GM18519 (cell line): Measurements from ENCODE around the gene CAPZB.

Experiments used
- ATAC-seq: cut with Tn5 transposase; IDR thresholded peaks from one replicate; pipeline ENCODE4 v1.9.1; 2021; ENCODE audit warnings: mild to moderate bottlenecking, moderate library complexity; ENCODE audit not compliant: unreplicated experiment, low FRiP score

Gene CAPZB

GRCh38 chr1:19472174-19472573 is 13.2 kb downstream of the CAPZB start:
- no peak for ATAC-seq

DNA sequence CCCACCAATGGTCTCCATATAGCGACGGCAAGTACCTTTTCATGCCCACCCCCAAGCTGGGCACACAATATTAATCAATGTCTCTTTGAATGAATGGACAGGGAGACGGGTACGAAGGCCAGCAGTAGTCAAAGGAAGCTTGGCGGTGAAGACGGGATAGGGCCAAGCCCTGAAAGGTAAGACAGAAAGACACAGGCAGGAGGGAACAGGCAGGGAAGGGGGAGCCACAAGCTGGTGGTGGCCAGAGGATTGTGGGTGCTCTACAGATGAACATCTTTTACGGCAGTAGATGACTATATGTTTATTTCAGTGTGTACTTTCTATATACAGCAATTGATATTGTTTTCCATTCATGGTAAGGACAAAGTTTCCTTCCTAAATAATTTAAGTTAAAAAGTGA is 16.3 kb downstream of the CAPZB start:
- no peak for ATAC-seq

DNA sequence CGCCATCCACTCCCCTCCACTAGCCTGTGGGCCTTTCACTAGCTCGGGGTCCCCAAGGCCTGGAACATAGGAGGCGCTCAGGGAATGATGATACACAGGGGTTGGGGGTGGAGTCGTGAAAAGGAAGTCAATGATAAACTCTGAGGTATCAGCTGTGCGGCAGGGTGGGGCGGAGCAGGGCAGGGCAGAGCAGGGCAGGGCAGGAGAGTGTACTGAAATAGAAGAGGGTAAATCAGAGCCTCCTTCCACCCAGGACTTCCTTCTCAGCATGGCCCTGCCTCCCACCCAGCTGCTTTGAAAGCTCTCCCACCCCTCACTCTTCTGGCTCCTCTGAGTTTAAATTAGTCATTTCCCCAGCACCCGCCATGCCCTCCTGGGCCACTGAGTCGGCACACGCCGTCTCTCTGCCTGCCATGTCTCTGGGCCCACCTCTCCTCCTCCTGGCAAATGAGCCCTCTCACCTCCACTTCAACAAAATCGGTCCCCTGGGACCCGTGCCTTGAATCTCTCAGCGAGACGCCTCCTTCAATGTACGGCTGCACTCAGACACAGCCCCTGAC is 16.9 kb downstream of the CAPZB start:
- ATAC-seq = no peak

DNA sequence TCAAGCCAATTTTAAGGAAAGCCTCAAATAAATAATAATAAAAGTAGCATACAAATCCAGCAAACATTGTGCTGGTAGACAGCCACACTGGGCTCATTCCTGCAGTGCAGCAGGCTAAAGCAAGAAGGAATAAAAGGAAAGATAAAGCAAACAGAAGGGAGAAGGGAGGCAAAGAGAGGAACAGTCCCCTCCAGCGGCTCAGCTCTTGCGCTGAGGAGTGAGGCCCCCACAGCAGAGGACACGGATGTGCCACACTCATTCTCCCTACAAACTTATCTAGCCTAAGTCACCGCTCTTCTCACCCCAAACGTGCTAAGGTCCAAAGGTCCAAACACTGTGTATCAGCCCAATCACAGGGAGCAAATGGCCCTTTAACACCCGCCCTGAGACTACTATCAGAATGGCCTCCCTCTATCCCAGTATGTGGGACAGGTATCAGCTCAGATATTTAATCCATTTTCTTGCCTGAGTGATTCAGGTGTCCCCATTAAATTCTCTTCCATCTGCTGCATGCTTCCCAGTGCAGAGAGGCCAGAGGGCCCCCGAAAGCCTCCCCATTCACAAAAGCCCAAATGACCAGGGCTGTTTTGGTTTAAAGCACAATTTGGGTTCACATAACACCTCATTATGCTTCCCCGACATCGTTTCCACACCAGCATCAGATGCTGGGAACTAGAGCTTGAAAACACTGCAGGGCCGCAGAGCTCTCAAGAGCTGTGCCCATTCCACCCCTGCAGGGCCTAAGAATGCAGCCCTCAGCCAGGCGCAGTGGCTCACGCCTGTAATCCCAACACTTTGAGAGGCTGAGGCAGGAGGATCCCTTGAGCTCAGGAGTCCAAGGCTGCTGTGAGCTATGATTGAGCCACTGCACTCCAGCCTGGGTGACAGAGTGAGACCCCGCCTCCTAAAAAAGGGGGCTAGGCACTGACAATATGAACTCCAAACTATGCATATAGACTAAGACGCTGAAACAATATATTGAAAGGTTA is 17.8 kb downstream of the CAPZB start:
- ATAC-seq = no peak

GRCh38 chr1:19466112-19466561 is 19.2 kb downstream of the CAPZB start:
- ATAC-seq = no peak

DNA sequence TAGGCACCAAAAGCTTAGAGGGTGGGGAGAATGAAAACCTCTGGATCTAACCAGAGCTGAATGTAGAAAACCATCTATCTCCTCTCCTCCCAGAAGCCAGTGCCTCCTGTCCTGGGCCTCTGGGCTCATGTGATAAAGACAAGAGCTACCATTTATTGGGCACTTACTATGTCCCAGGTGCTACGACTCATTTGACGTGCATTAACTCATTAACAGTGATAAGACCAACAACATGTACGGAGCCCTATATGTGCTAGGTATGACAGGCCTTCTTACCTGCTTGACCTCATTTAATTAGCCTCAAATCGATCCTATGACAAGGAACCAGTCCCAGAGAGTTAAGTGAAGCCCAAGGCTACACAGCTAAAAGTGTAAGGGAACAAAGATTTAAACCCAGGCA is 19.7 kb downstream of the CAPZB start:
- no peak for ATAC-seq

- ATAC-seq = no peak
Observed at GRCh38 chr1:19465123-19465522, 20.2 kb downstream of the CAPZB start.

DNA sequence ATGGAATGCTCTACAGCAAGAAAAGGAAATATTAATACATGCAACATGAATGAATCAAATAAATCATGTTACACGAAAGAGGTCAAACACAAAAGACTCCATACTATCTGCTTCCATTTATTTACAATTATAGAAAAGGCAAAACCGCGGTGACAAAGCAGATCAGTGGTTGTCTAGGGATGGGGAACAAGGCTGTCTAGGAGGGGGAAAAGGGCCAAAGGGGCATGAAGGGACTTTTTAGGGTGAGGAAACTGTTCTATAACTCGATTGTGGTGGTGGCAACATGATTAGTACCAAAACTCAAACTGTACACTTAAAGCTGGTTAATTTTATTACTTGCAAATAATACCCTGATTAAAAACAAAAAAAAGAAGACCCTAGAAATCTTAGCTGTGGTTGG is 20.6 kb downstream of the CAPZB start:
- no peak for ATAC-seq

GRCh38 chr1:19463504-19463803 is 21.9 kb downstream of the CAPZB start:
- ATAC-seq = no peak

DNA sequence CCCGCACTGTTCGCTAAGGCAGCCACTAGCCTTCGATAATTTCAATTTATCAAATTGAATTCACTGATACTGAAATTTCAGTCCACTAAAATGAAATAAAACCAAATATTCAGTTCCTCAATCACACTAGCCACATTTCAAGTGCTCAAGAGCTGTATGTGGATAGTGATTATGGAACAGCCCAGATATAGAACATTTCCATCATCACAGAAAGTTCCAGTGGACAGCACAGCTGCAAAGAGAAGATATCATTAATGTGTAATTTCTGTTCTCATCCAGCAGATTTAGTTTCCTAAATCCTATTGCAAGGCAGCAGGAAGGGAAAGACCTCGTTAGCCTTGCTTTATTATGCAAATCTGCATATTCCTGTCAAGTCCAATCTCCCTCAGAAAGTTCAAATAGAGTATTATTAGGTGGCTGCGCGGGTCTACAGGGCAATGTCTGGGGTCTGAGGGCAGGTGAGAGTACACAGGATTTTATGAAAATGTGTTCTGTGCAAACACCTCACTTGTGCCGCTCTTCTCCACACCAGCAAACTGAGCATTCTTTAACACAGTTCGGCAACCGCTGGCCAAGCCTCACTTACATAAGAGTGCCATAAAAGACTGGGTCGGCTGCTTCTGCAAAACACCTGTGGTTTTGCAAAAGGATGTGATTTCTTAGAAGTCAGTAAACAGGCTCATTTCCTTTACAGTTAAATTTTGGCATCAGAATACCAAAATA is 22.4 kb downstream of the CAPZB start:
- ATAC-seq = peak; percentile 52

GRCh38 chr1:19461220-19461554 is 24.2 kb downstream of the CAPZB start:
- no peak for ATAC-seq

GRCh38 chr1:19460535-19461219 is 24.7 kb downstream of the CAPZB start:
- no peak for ATAC-seq

- ATAC-seq = no peak
Observed at GRCh38 chr1:19458815-19459417, 26.4 kb downstream of the CAPZB start.

- no peak for ATAC-seq
Observed at GRCh38 chr1:19457607-19458006, 27.7 kb downstream of the CAPZB start.

- no peak for ATAC-seq
Observed at GRCh38 chr1:19456968-19457441, 28.3 kb downstream of the CAPZB start.

GRCh38 chr1:19455353-19455752 is 30.0 kb downstream of the CAPZB start:
- ATAC-seq = no peak

DNA sequence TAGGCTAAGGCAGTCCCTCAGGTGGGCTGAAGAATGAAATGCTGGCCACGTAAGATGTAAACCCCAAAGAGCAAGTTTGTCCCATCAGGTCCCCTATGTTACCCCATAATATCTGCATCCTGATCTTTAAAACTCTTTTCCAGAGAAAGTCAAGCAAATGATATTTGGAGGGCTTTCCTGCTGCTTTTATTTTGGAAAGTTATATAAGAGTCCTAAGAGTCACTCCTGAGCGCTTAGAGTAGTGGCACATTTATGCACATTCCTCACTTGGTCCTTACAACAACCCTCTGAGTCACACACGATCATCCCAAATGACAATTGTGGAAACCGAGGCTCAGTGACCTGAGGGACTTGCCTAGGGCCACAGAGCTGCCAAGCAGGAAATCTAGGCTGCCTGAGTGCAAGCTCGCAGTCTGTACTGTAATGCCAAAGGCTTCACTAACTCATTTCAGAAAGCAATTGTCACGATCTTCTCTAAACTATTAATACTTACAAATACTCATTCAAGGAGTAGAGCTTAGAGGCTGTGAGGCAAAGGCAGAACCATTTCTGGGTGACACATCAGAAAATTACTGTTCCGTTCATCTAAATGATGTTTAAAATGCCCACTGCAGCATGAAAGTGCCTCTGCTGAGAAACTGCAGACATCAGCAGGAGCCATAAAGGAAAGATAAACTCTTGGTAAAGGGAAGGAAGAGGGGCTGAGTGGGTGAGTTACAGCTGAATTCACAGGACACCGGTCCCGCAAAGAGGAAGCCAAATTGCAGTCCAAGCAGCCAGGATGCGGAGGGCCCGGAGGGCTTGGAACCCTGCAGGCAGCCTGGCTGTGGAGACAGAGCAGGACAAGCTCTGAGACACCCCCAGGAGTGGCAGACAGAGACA is 30.8 kb downstream of the CAPZB start:
- ATAC-seq = no peak

DNA sequence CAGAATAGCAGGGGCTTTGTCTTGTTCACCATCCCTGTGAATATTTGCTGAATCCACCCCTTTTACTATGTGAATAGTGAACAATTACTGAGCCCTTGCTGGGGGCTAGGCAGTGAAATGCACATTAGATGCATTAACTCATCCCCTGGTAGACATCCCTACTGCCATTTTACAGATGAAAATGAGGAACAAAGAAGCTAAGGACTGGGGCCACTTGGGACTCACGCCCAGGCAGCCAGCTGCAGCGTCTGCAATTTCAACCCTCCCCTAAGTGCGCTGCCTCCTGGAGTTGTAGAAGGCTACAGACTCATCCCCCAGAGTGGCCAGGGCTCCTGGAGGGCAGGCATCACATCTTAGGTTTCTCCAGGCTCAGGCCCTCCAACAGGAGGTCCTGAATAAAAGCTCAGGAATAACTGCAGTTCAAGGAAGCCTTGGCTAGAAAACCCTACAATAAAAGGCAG is 31.6 kb downstream of the CAPZB start:
- ATAC-seq = no peak

DNA sequence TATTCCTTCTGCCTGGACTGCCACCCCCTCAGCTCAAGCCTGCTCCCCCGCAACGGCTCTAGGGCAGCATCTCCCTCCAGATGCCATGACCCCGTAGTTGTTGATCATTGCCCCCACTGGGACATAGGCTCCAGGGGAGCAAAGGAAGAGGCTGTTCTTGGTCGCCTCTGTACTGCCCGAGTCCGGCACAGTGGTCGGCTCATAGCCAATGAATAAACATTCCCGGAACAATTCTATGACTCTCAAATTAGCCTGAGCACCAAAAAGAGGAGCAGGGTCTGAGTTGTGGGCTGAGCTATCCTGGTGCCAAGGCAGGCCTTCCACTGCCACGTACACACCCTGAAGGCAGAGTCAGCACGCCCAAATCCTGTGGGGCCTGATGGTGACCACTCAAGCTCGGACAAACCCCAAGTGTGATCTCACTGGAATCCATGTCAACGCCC is 33.1 kb downstream of the CAPZB start:
- no peak for ATAC-seq
